ENCODE measurements around the gene NCAM2.

NCAM2 gene

DNA sequence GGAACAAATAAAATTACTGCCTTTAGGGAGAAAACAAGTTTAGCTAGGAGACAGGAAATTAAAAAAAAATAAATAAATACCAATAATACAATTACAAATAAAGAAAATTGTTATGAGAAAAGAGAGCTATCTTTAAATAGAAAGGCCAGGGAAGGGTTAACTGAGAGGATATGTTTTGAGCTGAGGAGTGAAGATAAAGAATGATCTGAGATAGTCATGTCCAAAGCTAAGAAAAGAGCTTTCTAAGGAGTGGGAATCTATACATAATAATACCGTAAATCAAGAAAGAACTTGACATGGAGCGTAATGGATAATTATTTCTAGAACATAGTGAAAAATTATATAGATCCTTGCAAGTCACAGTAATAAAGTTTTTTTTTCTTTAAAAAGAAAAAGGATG, 176.5 kb downstream of the NCAM2 start:
- no peak for DNase-seq (ENCODE audit: low read depth in 2 of 2)
- no peak overlapping the region for H3K4me3 ChIP-seq (replicated peaks in 1 of 2; ENCODE audit: low read depth in 2 of 2, low read length in 2 of 2)
- no peak for TF ChIP-seq CTCF (IDR thresholded peaks at IDR 0.05; ENCODE audit: low read depth, low read length)

GRCh38 chr21:21175798-21176334, 177.7 kb downstream of the NCAM2 start:
- no peak for DNase-seq (ENCODE audit: low read depth in 2 of 2)
- no peak for TF ChIP-seq CTCF (IDR thresholded peaks at IDR 0.05; ENCODE audit: low read depth, low read length)
- H3K4me3 ChIP-seq (replicated peaks in 1 of 2; ENCODE audit: low read depth in 2 of 2, low read length in 2 of 2), result no peak overlapping the region

GRCh38 chr21:21177353-21177986, 179.3 kb downstream of the NCAM2 start:
- TF ChIP-seq CTCF (IDR thresholded peaks at IDR 0.05; ENCODE audit: low read depth, low read length), result no peak
- no peak for DNase-seq (ENCODE audit: low read depth in 2 of 2)
- H3K4me3 ChIP-seq (replicated peaks in 1 of 2; ENCODE audit: low read depth in 2 of 2, low read length in 2 of 2), result no peak overlapping the region

DNA sequence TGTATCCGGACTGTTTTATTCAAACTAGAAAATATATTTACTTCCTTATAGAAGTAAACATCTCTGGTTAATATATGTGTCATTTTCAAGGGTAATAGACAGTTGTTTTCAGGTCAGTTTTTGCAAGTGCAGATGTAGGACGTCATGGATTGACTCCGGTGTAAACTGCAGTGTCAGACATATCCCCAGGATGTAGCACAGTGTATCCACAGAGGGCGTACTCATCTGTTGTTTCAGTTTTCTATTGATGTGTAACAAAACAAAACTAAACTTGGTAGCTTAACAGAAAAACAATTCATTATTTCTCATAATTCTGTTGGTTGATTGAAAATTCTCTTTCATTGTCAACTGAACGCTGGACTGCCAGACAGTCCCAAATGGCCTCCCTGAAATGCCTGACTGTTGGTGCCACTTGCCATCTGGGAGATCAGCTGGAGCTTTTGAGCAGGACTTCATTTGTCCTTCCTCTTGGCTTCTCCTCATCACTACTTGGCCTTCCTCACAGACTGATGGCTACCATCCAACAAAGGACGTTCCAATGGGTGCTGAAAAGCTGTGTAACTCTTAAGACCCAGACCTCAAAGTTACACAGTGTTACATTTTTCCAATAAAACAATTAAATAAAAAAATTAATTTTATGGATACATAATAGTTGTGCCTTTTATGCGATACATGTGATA, 181.6 kb downstream of the NCAM2 start:
- no peak overlapping the region for H3K4me3 ChIP-seq (replicated peaks in 1 of 2; ENCODE audit: low read depth in 2 of 2, low read length in 2 of 2)
- no peak for DNase-seq (ENCODE audit: low read depth in 2 of 2)
- TF ChIP-seq CTCF (IDR thresholded peaks at IDR 0.05; ENCODE audit: low read depth, low read length), result no peak

DNA sequence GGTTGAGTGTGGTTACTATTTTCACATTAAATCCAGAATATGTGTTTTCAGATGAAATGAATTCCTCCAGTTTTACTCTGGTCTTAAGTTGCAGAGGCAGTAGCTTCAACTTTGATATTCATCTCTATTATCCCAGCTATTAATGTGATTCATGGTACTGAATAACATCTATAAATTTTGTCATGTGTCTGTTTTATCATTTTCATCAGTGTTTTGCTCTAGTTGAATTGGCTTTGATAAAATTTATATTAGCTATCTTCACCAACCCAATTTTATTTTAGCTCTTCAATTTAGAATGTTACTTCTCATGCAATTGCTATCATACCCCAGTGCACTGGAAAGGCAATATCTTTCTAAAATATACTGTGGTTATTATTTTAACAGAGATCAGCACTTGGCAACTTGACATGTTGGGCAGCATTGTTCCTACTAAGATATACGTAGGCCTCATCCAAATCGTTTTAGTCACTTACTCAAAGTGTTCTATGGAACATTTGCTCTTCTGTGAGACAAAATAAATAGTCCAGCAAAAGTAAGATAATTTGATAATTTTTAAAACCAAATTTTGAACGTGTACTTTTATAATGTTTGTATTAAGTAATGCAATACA, 184.3 kb downstream of the NCAM2 start:
- no peak for TF ChIP-seq CTCF (IDR thresholded peaks at IDR 0.05; ENCODE audit: low read depth, low read length)
- no peak overlapping the region for H3K4me3 ChIP-seq (replicated peaks in 1 of 2; ENCODE audit: low read depth in 2 of 2, low read length in 2 of 2)
- DNase-seq (ENCODE audit: low read depth in 2 of 2), result no peak

DNA sequence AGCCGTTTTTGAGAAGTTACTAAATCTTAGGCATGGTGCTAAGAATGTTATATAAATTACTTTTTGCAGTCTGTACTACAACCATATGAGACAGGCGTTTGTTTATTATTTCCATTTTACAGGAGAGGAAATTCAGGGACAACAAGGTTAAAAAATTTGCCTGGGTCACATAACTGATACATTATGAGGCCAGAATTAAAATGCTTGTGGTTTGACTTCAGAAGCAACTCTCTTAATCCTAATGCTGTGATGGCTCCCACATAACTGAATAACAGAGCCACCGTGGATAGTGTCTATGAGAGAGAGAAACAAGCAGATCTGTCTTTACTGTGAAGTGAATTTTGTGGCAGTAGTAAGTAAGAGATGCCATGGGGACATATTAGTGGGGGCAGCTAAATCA, 184.9 kb downstream of the NCAM2 start:
- H3K4me3 ChIP-seq (replicated peaks in 1 of 2; ENCODE audit: low read depth in 2 of 2, low read length in 2 of 2), result no peak overlapping the region
- no peak for TF ChIP-seq CTCF (IDR thresholded peaks at IDR 0.05; ENCODE audit: low read depth, low read length)
- no peak for DNase-seq (ENCODE audit: low read depth in 2 of 2)
